GM21528 (cell line): Measurements from ENCODE around the gene TAF5L.
"Not testable (repeated sequence)": the region's sequence is repeated elsewhere in the genome, so short reads cannot be mapped to it uniquely, and the experiment has no call there.

Experiments used
- ATAC-seq: cut with Tn5 transposase; IDR thresholded peaks from one replicate; pipeline ENCODE4 v1.9.1; 2021; ENCODE audit warnings: mild to moderate bottlenecking, moderate library complexity; ENCODE audit not compliant: unreplicated experiment, low FRiP score

The TAF5L gene

DNA sequence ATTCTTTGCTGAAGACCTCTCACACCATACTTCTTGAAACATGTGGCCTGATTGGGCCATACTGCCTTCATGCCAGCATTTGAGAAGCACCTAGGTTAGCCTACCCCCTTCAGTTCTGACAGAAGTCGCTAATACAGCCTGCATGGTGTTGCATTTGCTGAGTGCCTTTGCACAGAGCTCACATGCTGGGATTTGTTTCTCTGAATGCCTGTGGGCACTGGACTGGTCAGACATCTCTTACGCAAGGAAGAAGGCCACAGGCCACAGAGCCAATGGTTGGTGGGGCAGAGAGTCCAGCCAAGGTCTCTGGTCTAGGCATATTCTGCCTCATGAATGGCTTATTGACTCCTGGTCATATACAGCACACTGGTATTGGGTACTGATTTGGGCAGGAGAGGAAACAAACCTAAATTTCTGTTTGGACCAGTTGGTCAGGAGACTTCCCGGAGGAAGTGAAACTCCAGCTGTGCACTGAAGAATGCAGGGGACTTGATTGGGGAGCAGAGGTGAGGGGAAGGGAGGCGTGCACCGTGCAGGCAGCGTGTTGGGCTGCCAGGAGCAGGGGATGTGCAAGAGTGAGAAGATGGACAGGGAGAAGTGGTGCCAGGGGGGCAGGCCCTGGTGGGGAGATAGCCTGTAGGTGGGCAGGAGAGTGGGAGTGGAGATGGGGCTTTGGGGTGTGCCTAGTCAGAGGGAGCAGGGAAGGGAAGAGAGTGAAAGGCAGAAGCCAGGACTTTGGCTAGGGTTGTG lies 18.2 kb upstream of the TAF5L start:
- peak; percentile 62 for ATAC-seq

DNA sequence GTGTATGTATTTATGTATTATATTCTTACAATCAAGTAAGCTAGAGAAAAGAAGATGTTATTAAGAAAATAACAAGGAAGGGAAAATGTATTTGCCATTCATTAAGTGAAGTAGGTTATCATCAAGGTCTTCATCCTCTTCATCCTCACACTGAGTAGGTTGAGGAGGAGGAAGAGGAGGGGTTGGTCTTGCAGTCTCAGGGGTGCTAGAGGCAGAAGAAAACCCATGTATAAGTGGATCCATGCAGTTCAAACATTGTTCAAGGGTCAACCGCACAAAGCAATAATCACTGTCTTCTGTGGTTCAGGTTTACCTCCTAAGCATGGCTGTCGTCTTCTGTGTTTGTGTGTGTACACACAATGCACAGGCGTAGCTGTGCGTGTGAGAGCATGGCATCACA lies 17.0 kb upstream of the TAF5L start:
- no peak for ATAC-seq

DNA sequence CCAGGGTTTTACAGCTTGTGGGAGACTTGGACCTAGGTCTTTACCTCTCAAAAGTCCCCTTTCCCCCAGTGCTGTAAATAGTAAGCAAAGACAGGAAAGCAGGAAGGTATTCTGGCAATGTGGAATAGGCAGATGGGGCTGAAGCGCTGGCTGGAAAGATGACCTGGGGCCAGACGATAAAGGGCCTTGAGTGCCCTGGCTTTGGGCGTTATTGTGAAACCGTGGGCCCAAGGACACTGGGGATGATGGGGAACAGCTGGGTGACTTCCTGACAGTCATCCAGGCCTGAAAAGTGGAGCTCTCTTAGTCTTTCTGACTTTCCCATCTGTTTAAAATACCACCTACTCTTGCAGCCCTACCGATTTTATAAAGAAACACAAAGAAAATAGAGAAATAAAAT lies 16.5 kb upstream of the TAF5L start:
- ATAC-seq, result no peak

GRCh38 chr1:229641306-229641705 lies 15.4 kb upstream of the TAF5L start:
- ATAC-seq, result no peak

DNA sequence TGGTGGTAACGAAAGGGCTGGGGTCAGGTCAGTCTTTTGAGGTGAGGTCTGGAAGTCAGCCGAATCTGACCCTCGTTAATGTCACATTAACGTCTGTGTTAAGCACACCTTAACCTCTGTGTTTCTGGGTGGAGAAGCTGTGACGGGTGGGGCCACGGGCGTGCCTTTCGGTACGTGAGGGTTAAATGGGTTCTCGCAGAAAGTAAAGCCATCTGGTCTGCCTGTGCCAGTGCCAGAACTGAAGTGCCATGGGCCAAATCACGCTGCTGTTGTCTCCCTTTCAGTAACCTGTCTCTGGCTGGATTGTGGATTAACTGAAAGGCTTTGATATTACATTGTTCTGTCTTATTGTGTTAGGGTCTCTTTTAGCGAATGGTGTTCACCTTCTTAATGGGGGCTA lies 14.5 kb upstream of the TAF5L start:
- ATAC-seq, result no peak

DNA sequence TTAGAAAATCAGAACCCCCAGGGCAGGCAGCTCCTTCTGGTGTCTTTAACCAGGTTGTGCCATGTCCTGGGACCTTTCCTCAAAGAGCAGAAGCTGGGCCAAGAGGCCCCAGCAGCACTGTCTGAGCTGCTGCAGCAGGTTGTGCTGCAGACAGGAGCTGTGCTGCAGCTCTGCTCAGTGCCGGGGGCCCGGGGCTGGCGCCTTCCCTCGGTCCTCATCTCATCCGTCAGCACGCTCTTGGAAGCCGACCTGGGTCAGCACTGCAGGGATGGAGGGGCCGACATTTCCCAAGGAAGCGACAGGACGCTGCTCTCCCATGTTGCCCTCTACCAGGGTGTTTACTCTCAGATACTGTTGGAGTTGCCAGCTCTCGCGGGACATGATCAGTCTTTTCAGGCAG lies 11.8 kb upstream of the TAF5L start:
- no peak for ATAC-seq

- no peak for ATAC-seq
Measured at GRCh38 chr1:229636042-229636441, 10.1 kb upstream of the TAF5L start.

- no peak for ATAC-seq
Measured at GRCh38 chr1:229631966-229632365, 6.0 kb upstream of the TAF5L start.

GRCh38 chr1:229631148-229631547 lies 5.2 kb upstream of the TAF5L start:
- no peak for ATAC-seq

GRCh38 chr1:229629261-229629660 lies 3.3 kb upstream of the TAF5L start:
- ATAC-seq, result no peak

DNA sequence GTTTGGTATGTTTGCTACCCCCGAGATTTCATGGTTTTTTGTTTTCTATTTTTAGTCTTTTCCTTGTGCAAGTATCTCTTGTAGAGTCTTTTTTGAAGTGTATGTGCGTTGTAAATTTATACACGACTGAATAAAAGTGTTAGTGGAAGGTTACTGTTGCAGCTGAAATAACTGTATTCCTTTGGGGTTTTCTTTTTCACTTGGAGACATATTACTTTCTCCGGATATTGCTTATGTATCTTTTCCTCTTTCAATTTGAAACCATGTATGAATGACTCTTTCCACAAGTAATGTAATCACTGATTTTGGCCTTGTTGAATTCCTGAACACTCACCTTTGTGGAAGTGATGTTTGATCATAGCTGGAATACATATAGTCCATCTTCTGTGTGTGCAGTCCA lies 1.1 kb upstream of the TAF5L start:
- ATAC-seq, result no peak

- peak; percentile 49 for ATAC-seq
Measured at GRCh38 chr1:229625071-229625914, 629 bp downstream of the TAF5L start.

GRCh38 chr1:229624521-229625070 lies 1.3 kb downstream of the TAF5L start:
- ATAC-seq, result no peak

DNA sequence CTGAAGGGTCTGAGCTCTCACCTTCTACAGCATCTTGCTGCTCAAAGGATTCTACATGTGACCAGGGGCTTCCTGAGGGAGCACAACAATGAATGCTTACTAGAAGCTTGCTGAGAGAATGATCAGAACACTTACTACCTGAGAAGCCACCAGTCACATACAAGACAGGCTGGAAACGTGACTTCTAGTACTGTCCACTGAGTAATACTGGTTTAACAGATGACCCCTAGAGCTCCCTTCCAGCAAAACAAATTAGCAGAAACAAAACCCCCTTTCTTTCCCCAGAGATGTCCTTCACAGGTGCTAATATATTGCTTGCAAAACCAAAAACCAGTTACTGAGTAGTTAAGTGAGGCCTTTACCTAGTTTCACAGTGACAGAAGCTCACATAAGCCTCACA lies 2.1 kb downstream of the TAF5L start:
- ATAC-seq, result no peak

DNA sequence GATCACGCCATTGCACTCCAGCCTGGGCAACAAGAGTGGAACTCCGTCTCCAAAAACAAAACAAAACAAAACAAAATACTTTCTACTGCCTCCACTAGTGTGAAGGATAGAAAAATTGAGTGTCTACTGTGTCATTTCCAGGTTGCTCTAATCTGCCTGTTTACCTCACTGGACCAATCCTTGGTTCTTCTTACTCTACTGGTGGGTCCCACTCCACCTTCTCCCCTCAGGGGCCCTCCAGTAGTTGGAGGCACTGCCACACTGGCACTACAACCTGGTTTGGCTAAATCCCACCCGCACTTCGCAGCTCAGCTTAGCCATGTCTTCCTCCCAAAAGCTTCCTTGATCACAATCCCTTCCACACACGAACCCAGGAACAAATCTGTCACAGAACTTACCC lies 2.7 kb downstream of the TAF5L start:
- ATAC-seq, result no peak

DNA sequence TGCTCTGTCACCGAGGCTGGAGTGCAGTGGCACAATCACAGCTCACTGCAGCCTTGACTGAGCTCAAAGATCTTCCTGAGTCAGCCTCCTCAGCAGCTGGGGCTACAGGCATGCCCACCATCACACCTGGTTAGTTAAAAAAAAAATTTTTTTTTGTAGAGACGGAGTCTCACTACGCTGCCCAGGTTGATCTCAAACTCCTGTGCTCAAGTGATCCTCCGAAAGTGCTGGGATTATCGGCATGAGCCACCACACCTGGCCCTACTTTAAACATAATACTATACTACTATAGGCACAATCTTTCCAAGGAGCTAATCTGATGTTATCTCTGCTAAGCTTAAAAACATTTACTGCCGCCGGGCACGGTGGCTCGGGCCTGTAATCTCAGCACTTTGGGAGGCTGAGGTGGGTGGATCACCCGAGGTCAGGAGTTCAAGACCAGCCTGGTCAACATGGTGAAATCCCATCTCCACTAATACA lies 3.2 kb downstream of the TAF5L start:
- ATAC-seq, result not testable (repeated sequence)

DNA sequence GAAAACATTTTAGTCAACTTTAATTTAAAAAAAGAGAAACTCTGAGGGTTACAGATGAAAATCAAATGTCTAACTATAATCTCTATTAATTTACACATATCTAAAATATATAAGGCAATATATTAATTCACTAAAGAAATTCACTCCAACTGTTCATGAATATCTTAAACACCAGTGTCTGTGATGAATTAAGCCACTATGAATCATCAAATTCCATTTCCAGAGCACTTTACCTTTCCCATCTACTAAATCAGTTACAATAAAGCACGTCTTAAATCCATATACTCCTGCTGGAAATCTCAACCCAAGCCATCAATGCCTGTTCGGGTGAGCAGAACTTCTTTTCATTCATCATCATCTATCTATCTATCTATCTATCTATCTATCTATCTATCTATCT lies 4.3 kb downstream of the TAF5L start:
- no peak for ATAC-seq

DNA sequence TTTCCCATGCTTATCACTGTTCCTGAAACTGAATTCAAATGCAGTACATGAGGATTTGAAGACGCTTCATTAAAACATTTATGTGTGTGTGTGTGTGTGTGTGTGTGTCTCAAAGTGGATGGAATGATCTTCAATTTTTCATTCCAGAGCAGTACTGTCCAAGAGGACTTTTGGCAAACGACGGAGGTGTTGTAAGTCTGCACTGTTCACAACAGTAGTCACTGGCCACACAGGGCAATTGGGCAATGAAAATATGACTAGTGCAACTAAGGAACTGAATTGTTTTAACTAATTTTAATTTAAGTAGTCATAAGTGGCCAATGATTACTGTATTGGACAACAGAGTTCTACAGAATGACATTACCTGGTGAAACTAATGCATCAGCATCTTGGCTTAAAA lies 5.0 kb downstream of the TAF5L start:
- ATAC-seq, result no peak

DNA sequence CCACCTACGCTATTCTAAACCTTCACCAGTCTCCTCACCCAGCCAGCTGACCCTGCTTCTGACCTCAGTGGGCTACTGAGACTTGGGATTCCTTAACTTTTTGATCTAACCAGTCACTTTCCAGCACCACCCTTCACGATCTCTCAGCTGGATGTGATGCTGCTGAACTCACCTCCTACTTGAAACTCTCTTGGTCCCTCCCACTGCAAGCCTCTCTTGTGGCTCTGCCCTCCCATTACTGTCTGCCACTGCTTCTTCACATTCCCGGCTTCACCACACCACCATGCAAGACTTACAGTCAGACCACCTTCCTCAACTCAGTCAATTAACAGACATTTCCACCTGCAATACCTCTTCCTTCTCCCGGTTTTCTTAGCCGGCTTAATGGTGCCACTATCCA lies 6.3 kb downstream of the TAF5L start:
- ATAC-seq, result no peak

GRCh38 chr1:229619002-229619401 lies 6.9 kb downstream of the TAF5L start:
- no peak for ATAC-seq

- ATAC-seq, result no peak
Measured at GRCh38 chr1:229617351-229618100, 8.4 kb downstream of the TAF5L start.
